GM12878 (cell line): ENCODE results near the gene NELL1.

Source experiments
- ESRRA ChIP-seq: IDR thresholded peaks from 2 replicates; pipeline ENCODE4 v1.6.1; 2012; ENCODE audit warnings: mild to moderate bottlenecking, low read length, improper control_type of control experiment
- JUNB ChIP-seq: IDR thresholded peaks from 2 replicates; pipeline ENCODE4 v1.6.1; 2016; ENCODE audit warnings: antibody characterized with exemption, mild to moderate bottlenecking
- PKNOX1 ChIP-seq: fragments of 450-650 bp; IDR thresholded peaks from 2 replicates; pipeline ENCODE4 v1.6.1; 2016; ENCODE audit warnings: mild to moderate bottlenecking
- ZBTB33 ChIP-seq: fragments of 450-650 bp; IDR thresholded peaks from 2 replicates; pipeline ENCODE4 v1.6.1; 2017; ENCODE audit warnings: mild to moderate bottlenecking
- TF ChIP-seq, protein P1 (sequence below): IDR thresholded peaks from 2 replicates; pipeline ENCODE4 v1.6.1; 2012; ENCODE audit warnings: low read depth, low read length, improper control_type of control experiment

DNA sequence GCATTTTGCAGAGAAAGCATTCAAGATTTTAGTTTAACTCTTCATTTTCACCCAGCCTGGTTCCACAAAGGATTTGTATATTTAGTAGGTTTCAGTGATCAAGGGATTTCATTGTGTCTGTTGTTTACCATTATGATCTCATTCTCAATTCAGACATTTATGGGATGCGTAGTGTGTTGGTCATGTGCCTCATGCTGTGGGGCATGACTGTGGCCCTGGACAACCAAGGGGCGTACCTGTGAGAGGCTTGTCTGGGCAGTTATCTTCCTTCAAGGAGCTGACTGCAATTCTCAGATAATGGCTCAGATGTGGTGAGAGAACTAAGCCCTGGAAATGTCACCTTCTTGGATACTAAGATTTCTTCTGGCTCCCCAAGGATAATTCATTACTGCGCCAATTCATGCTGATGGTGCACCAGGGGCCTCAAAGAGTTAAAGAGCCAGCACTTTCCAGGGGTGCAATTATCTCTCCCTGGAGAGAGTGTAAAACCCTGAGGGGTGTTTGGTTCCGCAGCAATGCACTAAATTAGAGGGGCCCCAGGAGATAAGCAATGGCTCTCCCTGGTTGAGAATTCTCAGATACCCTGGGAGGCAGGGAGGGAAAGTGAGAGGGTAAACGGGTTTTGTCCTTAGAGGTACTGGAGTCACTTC lies 37.7 kb upstream of the NELL1 start:
- TF ChIP-seq PKNOX1 (no peak), ESRRA (no peak), ZBTB33 (no peak), JUNB (no peak)
- TF ChIP-seq, protein P1, sequence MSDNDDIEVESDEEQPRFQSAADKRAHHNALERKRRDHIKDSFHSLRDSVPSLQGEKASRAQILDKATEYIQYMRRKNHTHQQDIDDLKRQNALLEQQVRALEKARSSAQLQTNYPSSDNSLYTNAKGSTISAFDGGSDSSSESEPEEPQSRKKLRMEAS, result no peak
